ENCODE measurements around the gene AHI1. TPM values are rescaled to one million over a fixed set of nuclear protein-coding genes. Genes with fewer than 3 reads are reported as not detected.

The AHI1 gene
- polyA plus RNA-seq (2013, experiment 1 of 2), result 29.6 TPM
- 33.0 TPM for polyA plus RNA-seq (2013, experiment 2 of 2)

- Histone ChIP-seq H3K4me1 (ENCODE audit: control insufficient read depth in 2 of 2, insufficient read depth in 1 of 2, low read depth in 1 of 2, low read length in 2 of 2) (no peaks in the 10 kb centered on the region), H3K4me3 (ENCODE audit: low read length in 2 of 2) (peak within 1 kb of the TSS; percentile 82 to 87), H3K4me2 (ENCODE audit: insufficient read depth, low read length, poor library complexity, severe bottlenecking) (peak within 1 kb of the TSS; percentile 60), H3K36me3 (replicated peaks in 1 of 2; ENCODE audit: control insufficient read depth in 2 of 2, insufficient read depth in 2 of 2, low read length in 2 of 2) (peaks cover 0 to 25% of the 10 kb centered on the region in 2 donors), H2AK5ac (ENCODE audit: low read depth, low read length) (no peak within 1 kb of the TSS), H3K27me3 (ENCODE audit: control insufficient read depth in 3 of 3, insufficient read depth in 3 of 3, low read depth in 1 of 3, low read length in 3 of 3) (no peaks in the 10 kb centered on the region), H2AFZ (ENCODE audit: low read length) (peak within 1 kb of the TSS; percentile 99), H3K27ac (replicated peaks; ENCODE audit: low read length) (peak within 1 kb of the TSS; percentile 76), H2BK120ac (ENCODE audit: low read depth, low read length) (no peak within 1 kb of the TSS), H3K79me1 (ENCODE audit: low read depth, low read length) (no peaks in the 10 kb centered on the region), H3K23ac (ENCODE audit: low read depth, low read length, poor library complexity) (peak within 1 kb of the TSS; percentile 92), H2BK12ac (ENCODE audit: low read length) (no peak within 1 kb of the TSS), H3K4ac (ENCODE audit: low read length) (no peak within 1 kb of the TSS), H2BK5ac (ENCODE audit: low read length) (peak within 1 kb of the TSS; percentile 56), H2BK15ac (ENCODE audit: low read length) (peak within 1 kb of the TSS; percentile 51), H3K18ac (ENCODE audit: low read length) (peak within 1 kb of the TSS; percentile 98), H4K8ac (ENCODE audit: low read depth, low read length) (no peak within 1 kb of the TSS), H3K9me3 (replicated peaks in 1 of 2; ENCODE audit: control insufficient read depth in 2 of 2, insufficient read depth in 1 of 2, low read depth in 1 of 2, low read length in 2 of 2) (peaks cover 0 to 3% of the 10 kb centered on the region in 2 donors), H4K91ac (ENCODE audit: low read depth, low read length, poor library complexity) (no peak within 1 kb of the TSS), H3K14ac (ENCODE audit: low read length) (peak within 1 kb of the TSS; percentile 77), H3K9ac (ENCODE audit: low read depth, low read length, poor library complexity) (peak within 1 kb of the TSS; percentile 94)
- DNase-seq (ENCODE audit: low spot score), result peak; percentile 92
- no CpG with 5 or more reads among the region's 85 CpGs for WGBS, 2 donors (ENCODE audit: extremely low coverage in 2 of 2, insufficient read length in 2 of 2, insufficient replicate concordance in 1 of 2)
Measured at GRCh38 chr6:135497412-135498184, at the start of gene AHI1. Gene AHI1 (minus strand): TSS chr6:135497740. CDS start chr6:135492237, 5,503 bp downstream.

- H4K8ac ChIP-seq (ENCODE audit: low read depth, low read length), result no peak overlapping the region
- H3K4ac ChIP-seq (ENCODE audit: low read length), result no peak overlapping the region
- no peaks in the 10 kb centered on the region for H3K36me3 ChIP-seq (replicated peaks in 1 of 2; ENCODE audit: control insufficient read depth in 2 of 2, insufficient read depth in 2 of 2, low read length in 2 of 2)
- no peak overlapping the region for H3K14ac ChIP-seq (ENCODE audit: low read length)
- no peak overlapping the region for H2AFZ ChIP-seq (ENCODE audit: low read length)
- no peak for DNase-seq (ENCODE audit: low spot score)
- H2BK12ac ChIP-seq (ENCODE audit: low read length), result no peak overlapping the region
- no CpG with 5 or more reads among the region's 9 CpGs for WGBS, 2 donors (ENCODE audit: extremely low coverage in 2 of 2, insufficient read length in 2 of 2, insufficient replicate concordance in 1 of 2)
- H2BK5ac ChIP-seq (ENCODE audit: low read length), result no peak overlapping the region
- H2BK15ac ChIP-seq (ENCODE audit: low read length), result no peak overlapping the region
- H3K79me1 ChIP-seq (ENCODE audit: low read depth, low read length), result no peaks in the 10 kb centered on the region
- no peak overlapping the region for H3K27ac ChIP-seq (replicated peaks; ENCODE audit: low read length)
- no peaks in the 10 kb centered on the region for H3K4me1 ChIP-seq (ENCODE audit: control insufficient read depth in 2 of 2, insufficient read depth in 1 of 2, low read depth in 1 of 2, low read length in 2 of 2)
- H3K18ac ChIP-seq (ENCODE audit: low read length), result no peak overlapping the region
- H3K27me3 ChIP-seq (ENCODE audit: control insufficient read depth in 3 of 3, insufficient read depth in 3 of 3, low read depth in 1 of 3, low read length in 3 of 3), result no peaks in the 10 kb centered on the region
- H3K4me3 ChIP-seq (ENCODE audit: low read length in 2 of 2), result peak overlapping the region in 1 of 2 donors; percentile 12
- H2BK120ac ChIP-seq (ENCODE audit: low read depth, low read length), result no peak overlapping the region
- no peak overlapping the region for H4K91ac ChIP-seq (ENCODE audit: low read depth, low read length, poor library complexity)
- no peaks in the 10 kb centered on the region for H3K9me3 ChIP-seq (replicated peaks in 1 of 2; ENCODE audit: control insufficient read depth in 2 of 2, insufficient read depth in 1 of 2, low read depth in 1 of 2, low read length in 2 of 2)
- H3K23ac ChIP-seq (ENCODE audit: low read depth, low read length, poor library complexity), result no peak overlapping the region
- no peak overlapping the region for H2AK5ac ChIP-seq (ENCODE audit: low read depth, low read length)
- no peak overlapping the region for H3K4me2 ChIP-seq (ENCODE audit: insufficient read depth, low read length, poor library complexity, severe bottlenecking)
- H3K9ac ChIP-seq (ENCODE audit: low read depth, low read length, poor library complexity), result no peak overlapping the region
Measured at GRCh38 chr6:135546680-135547418, 49.3 kb upstream of the AHI1 start.

GRCh38 chr6:135546206-135546605 lies 48.7 kb upstream of the AHI1 start:
- Histone ChIP-seq H3K79me1 (ENCODE audit: low read depth, low read length) (no peaks in the 10 kb centered on the region), H3K27ac (replicated peaks; ENCODE audit: low read length) (no peak overlapping the region), H3K4ac (ENCODE audit: low read length) (no peak overlapping the region), H3K14ac (ENCODE audit: low read length) (no peak overlapping the region), H4K8ac (ENCODE audit: low read depth, low read length) (no peak overlapping the region), H3K4me2 (ENCODE audit: insufficient read depth, low read length, poor library complexity, severe bottlenecking) (no peak overlapping the region), H2AFZ (ENCODE audit: low read length) (no peak overlapping the region), H3K9me3 (replicated peaks in 1 of 2; ENCODE audit: control insufficient read depth in 2 of 2, insufficient read depth in 1 of 2, low read depth in 1 of 2, low read length in 2 of 2) (no peaks in the 10 kb centered on the region), H3K23ac (ENCODE audit: low read depth, low read length, poor library complexity) (no peak overlapping the region), H2BK5ac (ENCODE audit: low read length) (no peak overlapping the region), H2AK5ac (ENCODE audit: low read depth, low read length) (no peak overlapping the region), H3K18ac (ENCODE audit: low read length) (no peak overlapping the region), H2BK120ac (ENCODE audit: low read depth, low read length) (no peak overlapping the region), H3K27me3 (ENCODE audit: control insufficient read depth in 3 of 3, insufficient read depth in 3 of 3, low read depth in 1 of 3, low read length in 3 of 3) (no peaks in the 10 kb centered on the region), H3K9ac (ENCODE audit: low read depth, low read length, poor library complexity) (no peak overlapping the region), H4K91ac (ENCODE audit: low read depth, low read length, poor library complexity) (no peak overlapping the region), H2BK12ac (ENCODE audit: low read length) (no peak overlapping the region), H3K4me1 (ENCODE audit: control insufficient read depth in 2 of 2, insufficient read depth in 1 of 2, low read depth in 1 of 2, low read length in 2 of 2) (no peaks in the 10 kb centered on the region), H3K4me3 (ENCODE audit: low read length in 2 of 2) (no peak overlapping the region), H3K36me3 (replicated peaks in 1 of 2; ENCODE audit: control insufficient read depth in 2 of 2, insufficient read depth in 2 of 2, low read length in 2 of 2) (no peaks in the 10 kb centered on the region), H2BK15ac (ENCODE audit: low read length) (no peak overlapping the region)
- no CpG with 5 or more reads among the region's 2 CpGs for WGBS, 2 donors (ENCODE audit: extremely low coverage in 2 of 2, insufficient read length in 2 of 2, insufficient replicate concordance in 1 of 2)
- DNase-seq (ENCODE audit: low spot score), result no peak

- H4K91ac ChIP-seq (ENCODE audit: low read depth, low read length, poor library complexity), result no peak overlapping the region
- no peak overlapping the region for H4K8ac ChIP-seq (ENCODE audit: low read depth, low read length)
- H3K14ac ChIP-seq (ENCODE audit: low read length), result no peak overlapping the region
- no peak overlapping the region for H3K4ac ChIP-seq (ENCODE audit: low read length)
- H3K4me3 ChIP-seq (ENCODE audit: low read length in 2 of 2), result no peak overlapping the region
- no peak overlapping the region for H3K27ac ChIP-seq (replicated peaks; ENCODE audit: low read length)
- no peak for DNase-seq (ENCODE audit: low spot score)
- no peak overlapping the region for H2BK5ac ChIP-seq (ENCODE audit: low read length)
- H3K36me3 ChIP-seq (replicated peaks in 1 of 2; ENCODE audit: control insufficient read depth in 2 of 2, insufficient read depth in 2 of 2, low read length in 2 of 2), result no peaks in the 10 kb centered on the region
- no CpG with 5 or more reads among the region's 2 CpGs for WGBS, 2 donors (ENCODE audit: extremely low coverage in 2 of 2, insufficient read length in 2 of 2, insufficient replicate concordance in 1 of 2)
- H3K9ac ChIP-seq (ENCODE audit: low read depth, low read length, poor library complexity), result no peak overlapping the region
- no peak overlapping the region for H2BK12ac ChIP-seq (ENCODE audit: low read length)
- H3K27me3 ChIP-seq (ENCODE audit: control insufficient read depth in 3 of 3, insufficient read depth in 3 of 3, low read depth in 1 of 3, low read length in 3 of 3), result no peaks in the 10 kb centered on the region
- H3K9me3 ChIP-seq (replicated peaks in 1 of 2; ENCODE audit: control insufficient read depth in 2 of 2, insufficient read depth in 1 of 2, low read depth in 1 of 2, low read length in 2 of 2), result no peaks in the 10 kb centered on the region
- no peaks in the 10 kb centered on the region for H3K79me1 ChIP-seq (ENCODE audit: low read depth, low read length)
- no peaks in the 10 kb centered on the region for H3K4me1 ChIP-seq (ENCODE audit: control insufficient read depth in 2 of 2, insufficient read depth in 1 of 2, low read depth in 1 of 2, low read length in 2 of 2)
- no peak overlapping the region for H3K4me2 ChIP-seq (ENCODE audit: insufficient read depth, low read length, poor library complexity, severe bottlenecking)
- H2AFZ ChIP-seq (ENCODE audit: low read length), result no peak overlapping the region
- H2AK5ac ChIP-seq (ENCODE audit: low read depth, low read length), result no peak overlapping the region
- no peak overlapping the region for H2BK120ac ChIP-seq (ENCODE audit: low read depth, low read length)
- H3K18ac ChIP-seq (ENCODE audit: low read length), result no peak overlapping the region
- H3K23ac ChIP-seq (ENCODE audit: low read depth, low read length, poor library complexity), result no peak overlapping the region
- H2BK15ac ChIP-seq (ENCODE audit: low read length), result no peak overlapping the region
Measured at GRCh38 chr6:135540207-135540840, 42.8 kb upstream of the AHI1 start.

Data from neuronal stem cell (in vitro differentiated cells).